Right forelimb (tissue), 1 donor: ENCODE results near the gene ALB.

Experiments
- DNase-seq: peaks from one replicate; pipeline ENCODE4 v3.0.0-alpha.2; 2018

Gene ALB

GRCh38 chr4:73432169-73433000, 28.3 kb downstream of the ALB start:
- no peak for DNase-seq

- no peak for DNase-seq
Observed at GRCh38 chr4:73433140-73433539, 29.1 kb downstream of the ALB start.

GRCh38 chr4:73434311-73434710, 30.2 kb downstream of the ALB start:
- DNase-seq: no peak

GRCh38 chr4:73435984-73436383, 31.9 kb downstream of the ALB start, which contains the start of gene AFP:
TSS of gene AFP (plus strand) at chr4:73436221. CDS start at chr4:73436263, 42 bp downstream.
- DNase-seq: no peak

- no peak for DNase-seq
Observed at GRCh38 chr4:73436674-73437557, 32.8 kb downstream of the ALB start.

- DNase-seq: no peak
Observed at GRCh38 chr4:73437558-73437956, 33.5 kb downstream of the ALB start.

- DNase-seq: no peak
Observed at GRCh38 chr4:73438048-73438447, 34.0 kb downstream of the ALB start.

- DNase-seq: no peak
Observed at GRCh38 chr4:73438582-73439215, 34.6 kb downstream of the ALB start.

GRCh38 chr4:73439445-73439844, 35.4 kb downstream of the ALB start:
- no peak for DNase-seq

- no peak for DNase-seq
Observed at GRCh38 chr4:73439991-73440390, 35.9 kb downstream of the ALB start.

- no peak for DNase-seq
Observed at GRCh38 chr4:73440653-73441052, 36.6 kb downstream of the ALB start.

- no peak for DNase-seq
Observed at GRCh38 chr4:73442275-73442674, 38.2 kb downstream of the ALB start.

GRCh38 chr4:73443224-73443623, 39.1 kb downstream of the ALB start:
- no peak for DNase-seq

GRCh38 chr4:73445383-73446335, 41.6 kb downstream of the ALB start:
- DNase-seq: no peak

- DNase-seq: no peak
Observed at GRCh38 chr4:73446336-73446938, 42.4 kb downstream of the ALB start.

- no peak for DNase-seq
Observed at GRCh38 chr4:73447671-73448070, 43.6 kb downstream of the ALB start.

GRCh38 chr4:73448448-73449203, 44.5 kb downstream of the ALB start:
- no peak for DNase-seq

- DNase-seq: no peak
Observed at GRCh38 chr4:73450398-73451004, 46.4 kb downstream of the ALB start.

- no peak for DNase-seq
Observed at GRCh38 chr4:73451404-73451803, 47.3 kb downstream of the ALB start.

- no peak for DNase-seq
Observed at GRCh38 chr4:73451981-73452747, 48.1 kb downstream of the ALB start.
